Chondrocyte (in vitro differentiated cells): ENCODE results near the gene WDR77. TPM values are rescaled to one million over a fixed set of nuclear protein-coding genes. Genes with fewer than 3 reads are reported as not detected.

Experiments used
- DNase-seq: peaks from one replicate; pipeline ENCODE4 v3.0.0; 2021; ENCODE audit warnings: mixed read lengths, low spot score
- H3K27ac Mint-ChIP-seq: one replicate; pipeline ENCODE4 v1.8.0; 2021; ENCODE audit warnings: mild to moderate bottlenecking, moderate library complexity, mixed read lengths; ENCODE audit not compliant: unreplicated experiment
- H3K27me3 Mint-ChIP-seq: 2 replicates; pipeline ENCODE4 v1.8.0; 2021; ENCODE audit warnings: low read depth, mixed read lengths
- H3K36me3 Mint-ChIP-seq: 2 replicates; pipeline ENCODE4 v1.8.0; 2021; ENCODE audit warnings: low read depth, mixed read lengths
- H3K4me1 Mint-ChIP-seq: 2 replicates; pipeline ENCODE4 v1.8.0; 2021; ENCODE audit warnings: low read depth, mild to moderate bottlenecking, mixed read lengths
- H3K4me3 Mint-ChIP-seq: one replicate; pipeline ENCODE4 v1.8.0; 2021; ENCODE audit warnings: mild to moderate bottlenecking, moderate library complexity, mixed read lengths; ENCODE audit not compliant: unreplicated experiment
- H3K9me3 Mint-ChIP-seq: 2 replicates; pipeline ENCODE4 v1.8.0; 2021; ENCODE audit warnings: low read depth, mixed read lengths
- total RNA-seq: library from RNA; stranded (reverse); gene quantifications from 3 replicates; pipeline ENCODE4 v1.2.1, GENCODE V29; 2021
- TF ChIP-seq, protein P1 (sequence below): fragments of 200-600 bp; sonication (generic); IDR thresholded peaks from 2 replicates; pipeline ENCODE4 v1.5.0; 2021; ENCODE audit warnings: antibody characterized with exemption, mild to moderate bottlenecking, moderate library complexity

WDR77 gene
- total RNA-seq, 1 donor from 2014 or later, result 19.5 TPM

DNA sequence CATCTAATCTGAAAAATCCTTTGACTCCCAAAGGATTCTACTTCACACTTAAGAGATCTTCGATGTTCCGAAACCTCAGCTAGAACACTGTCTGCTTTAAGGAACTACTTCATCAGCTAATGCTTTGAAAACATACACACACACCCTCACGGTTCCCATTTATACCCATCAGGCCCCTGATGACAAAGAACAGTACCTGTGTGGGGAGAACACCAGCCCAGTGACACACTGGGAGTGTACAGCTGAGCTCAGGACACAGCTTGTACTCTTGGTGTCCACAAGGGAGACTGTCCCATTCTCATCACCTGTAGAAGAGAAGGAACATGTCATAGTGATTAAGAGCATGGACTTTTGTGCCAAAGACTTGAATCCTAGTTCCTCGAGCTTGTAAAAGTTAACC lies 6.6 kb downstream of the WDR77 start:
- TF ChIP-seq, protein P1, sequence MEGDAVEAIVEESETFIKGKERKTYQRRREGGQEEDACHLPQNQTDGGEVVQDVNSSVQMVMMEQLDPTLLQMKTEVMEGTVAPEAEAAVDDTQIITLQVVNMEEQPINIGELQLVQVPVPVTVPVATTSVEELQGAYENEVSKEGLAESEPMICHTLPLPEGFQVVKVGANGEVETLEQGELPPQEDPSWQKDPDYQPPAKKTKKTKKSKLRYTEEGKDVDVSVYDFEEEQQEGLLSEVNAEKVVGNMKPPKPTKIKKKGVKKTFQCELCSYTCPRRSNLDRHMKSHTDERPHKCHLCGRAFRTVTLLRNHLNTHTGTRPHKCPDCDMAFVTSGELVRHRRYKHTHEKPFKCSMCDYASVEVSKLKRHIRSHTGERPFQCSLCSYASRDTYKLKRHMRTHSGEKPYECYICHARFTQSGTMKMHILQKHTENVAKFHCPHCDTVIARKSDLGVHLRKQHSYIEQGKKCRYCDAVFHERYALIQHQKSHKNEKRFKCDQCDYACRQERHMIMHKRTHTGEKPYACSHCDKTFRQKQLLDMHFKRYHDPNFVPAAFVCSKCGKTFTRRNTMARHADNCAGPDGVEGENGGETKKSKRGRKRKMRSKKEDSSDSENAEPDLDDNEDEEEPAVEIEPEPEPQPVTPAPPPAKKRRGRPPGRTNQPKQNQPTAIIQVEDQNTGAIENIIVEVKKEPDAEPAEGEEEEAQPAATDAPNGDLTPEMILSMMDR, result no peak
- peaks cover 14% of the 10 kb centered on the region for H3K4me1 Mint-ChIP-seq
- H3K4me3 Mint-ChIP-seq, result no peak overlapping the region
- DNase-seq, result no peak
- peaks cover 48% of the 10 kb centered on the region for H3K36me3 Mint-ChIP-seq
- no peaks in the 10 kb centered on the region for H3K27me3 Mint-ChIP-seq
- H3K27ac Mint-ChIP-seq, result no peak overlapping the region
- no peaks in the 10 kb centered on the region for H3K9me3 Mint-ChIP-seq

GRCh38 chr1:111441573-111442192 lies 7.4 kb downstream of the WDR77 start:
- H3K36me3 Mint-ChIP-seq, result peaks cover 50% of the 10 kb centered on the region

DNA sequence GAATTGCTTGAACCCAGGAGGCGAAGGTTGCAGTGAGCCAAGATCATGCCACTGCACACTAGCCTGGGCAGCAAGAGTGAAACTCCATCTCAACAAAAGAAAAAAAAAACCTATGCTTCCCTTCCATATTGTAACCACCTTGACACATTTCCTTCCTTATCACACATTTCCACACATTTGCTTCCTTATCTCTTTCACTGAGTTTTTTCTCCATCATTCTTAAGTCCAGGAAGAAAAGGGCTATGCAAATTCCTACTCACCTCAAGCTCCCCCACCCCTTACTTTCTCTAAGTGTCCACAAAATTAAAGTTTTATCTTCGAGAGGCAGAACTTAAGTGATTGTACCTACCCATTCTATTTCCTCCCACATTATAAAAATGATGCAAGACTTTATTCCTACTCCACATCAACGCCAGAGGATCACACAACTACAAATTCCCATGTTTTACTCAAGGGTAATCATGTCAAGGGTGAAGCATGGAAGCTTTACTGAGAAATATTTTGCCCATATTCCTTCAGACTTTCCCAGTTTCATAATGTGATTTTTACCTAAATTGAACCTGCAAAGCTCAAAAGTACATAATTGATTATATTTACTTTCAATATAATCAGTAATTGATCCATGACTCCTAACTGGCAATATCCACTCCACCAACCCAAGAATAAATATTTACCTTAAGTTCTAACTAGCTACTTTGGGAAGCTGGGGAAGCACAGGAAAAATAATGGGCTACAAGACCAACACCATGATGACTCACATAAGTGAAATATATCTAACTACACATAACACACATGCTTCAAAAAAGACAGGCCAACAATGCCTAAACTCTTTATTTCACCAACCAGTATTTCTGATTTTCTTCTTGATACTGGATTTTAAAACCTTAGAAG lies 9.3 kb downstream of the WDR77 start:
- TF ChIP-seq, protein P1, result no peak
- no peaks in the 10 kb centered on the region for H3K9me3 Mint-ChIP-seq
- H3K27ac Mint-ChIP-seq, result no peak overlapping the region
- H3K27me3 Mint-ChIP-seq, result no peaks in the 10 kb centered on the region
- H3K4me1 Mint-ChIP-seq, result no peaks in the 10 kb centered on the region
- DNase-seq, result no peak
- peaks cover 45% of the 10 kb centered on the region for H3K36me3 Mint-ChIP-seq
- H3K4me3 Mint-ChIP-seq, result no peak overlapping the region

More at GRCh38 chr1:111441573-111442192, 7.4 kb downstream of the WDR77 start:
- Mint-ChIP-seq H3K4me1 (peaks cover 6% of the 10 kb centered on the region), H3K9me3 (no peaks in the 10 kb centered on the region), H3K4me3 (no peak overlapping the region), H3K27ac (no peak overlapping the region), H3K27me3 (no peaks in the 10 kb centered on the region)
- TF ChIP-seq, protein P1, result peak; percentile 68
- no peak for DNase-seq

- TF ChIP-seq, protein P1, result no peak
- Mint-ChIP-seq H3K27me3 (no peaks in the 10 kb centered on the region), H3K36me3 (peaks cover 26% of the 10 kb centered on the region), H3K4me1 (no peaks in the 10 kb centered on the region), H3K4me3 (no peak overlapping the region), H3K27ac (no peak overlapping the region), H3K9me3 (no peaks in the 10 kb centered on the region)
- DNase-seq, result no peak
These were observed 12.3 kb downstream of the WDR77 start for GRCh38 chr1:111436726-111437125.

- TF ChIP-seq, protein P1, result no peak
- no peaks in the 10 kb centered on the region for H3K9me3 Mint-ChIP-seq
- no peak overlapping the region for H3K27ac Mint-ChIP-seq
- no peak overlapping the region for H3K4me3 Mint-ChIP-seq
- H3K27me3 Mint-ChIP-seq, result peaks cover 14% of the 10 kb centered on the region
- DNase-seq, result no peak
- no peaks in the 10 kb centered on the region for H3K4me1 Mint-ChIP-seq
- H3K36me3 Mint-ChIP-seq, result peaks cover 3% of the 10 kb centered on the region
These were observed 24.8 kb downstream of the WDR77 start for GRCh38 chr1:111424281-111424680.
